HCT116 (cell line): ENCODE results near the gene IL10. TPM values are rescaled to one million over a fixed set of nuclear protein-coding genes. Genes with fewer than 3 reads are reported as not detected.

Experiments used
- ATAC-seq: fragments of 200-7000 bp; cut with Tn5 transposase; 2 replicates; pipeline ENCODE4 v1.9.1; 2020; ENCODE audit warnings: mild to moderate bottlenecking, moderate library complexity
- BruUV-seq: library from RNA; stranded (reverse); fragments of 400-500 nt; replicated peaks from 2 replicates; lab custom pipeline; 2021; lab: Mats Ljungman, UMichigan
- CTCF ChIA-PET: fragments of 300-600 bp; sonication (Branson Sonifier 250); formaldehyde crosslinking; loops from one replicate; lab custom pipeline; 2021; ENCODE audit warnings: antibody characterized with exemption; lab: Charles Lee
- POLR2A ChIA-PET: fragments of 300-600, 350-600 bp; sonication (Branson Sonifier 250); formaldehyde crosslinking; loops from one replicate; lab custom pipeline; 2021; ENCODE audit warnings: antibody characterized with exemption; lab: Charles Lee
- RAD21 ChIA-PET, 2 experiments: fragments of 300-600 bp; sonication (Branson Sonifier 250); formaldehyde crosslinking; loops; one replicate each; lab custom pipeline; 2023; ENCODE audit warnings: low total read pairs in 2 of 2; ENCODE audit not compliant: uncharacterized antibody in 2 of 2, unreplicated experiment in 2 of 2, low non-redundant PET in 1 of 2; lab: Charles Lee
- DNase-seq: peaks from one replicate; pipeline ENCODE4 v3.0.0-alpha.2; 2010; ENCODE audit warnings: low read depth, low spot score
- H2AFZ ChIP-seq: fragments of 200-600 bp; shearing (Covaris generic), sonication (generic); 2 replicates; pipeline ENCODE4 v1.6.1; 2017; ENCODE audit warnings: low read depth, mixed run types, mixed read lengths, antibody characterized with exemption, low read length; ENCODE audit not compliant: poor library complexity, severe bottlenecking
- H3K27ac ChIP-seq: 2 replicates; pipeline ENCODE4 v1.5.1; 2012; ENCODE audit warnings: low read depth, low read length
- H3K27me3 ChIP-seq: fragments of 200-600 bp; sonication (generic); 2 replicates; pipeline ENCODE4 v1.6.1; 2016; ENCODE audit warnings: mixed run types, low read length, mixed read lengths; ENCODE audit not compliant: insufficient read depth
- H3K36me3 ChIP-seq, 2 experiments: fragments of 200-500 bp in 1 of 2; fragments of 200-600 bp in 1 of 2; sonication (Bioruptor generic) in 1 of 2; sonication (generic) in 1 of 2; 2 replicates each; pipeline versions ENCODE4 v1.5.1 to v1.6.1; 2014 to 2016; ENCODE audit warnings: low read length in 2 of 2, inconsistent platforms in 1 of 2, mixed read lengths in 1 of 2, mixed run types in 1 of 2; ENCODE audit not compliant: insufficient read depth in 2 of 2, control insufficient read depth in 1 of 2
- H3K4me1 ChIP-seq, 2 experiments: fragments of 200-600 bp in 1 of 2; sonication (generic) in 1 of 2; 2 replicates each; pipeline versions ENCODE4 v1.5.1 to v1.6.1; 2012 to 2017; ENCODE audit warnings: low read length in 2 of 2, inconsistent platforms in 1 of 2, mild to moderate bottlenecking in 1 of 2, mixed read lengths in 1 of 2, mixed run types in 1 of 2, moderate library complexity in 1 of 2; ENCODE audit not compliant: insufficient read depth in 2 of 2, control insufficient read depth in 1 of 2
- H3K4me2 ChIP-seq: fragments of 200-600 bp; sonication (generic); 2 replicates; pipeline ENCODE4 v1.6.1; 2017; ENCODE audit warnings: mixed run types, low read length, mixed read lengths
- H3K4me3 ChIP-seq, 2 experiments: fragments of 200-600 bp in 1 of 2; sonication (generic) in 1 of 2; replicated peaks in 1 of 2; 2 replicates each; pipeline ENCODE4 v1.5.1; 2011 to 2016; ENCODE audit warnings: low read length in 2 of 2, control low read depth in 1 of 2, low read depth in 1 of 2, mild to moderate bottlenecking in 1 of 2, mixed read lengths in 1 of 2, mixed run types in 1 of 2
- H3K79me2 ChIP-seq: fragments of 200-600 bp; sonication (generic); 2 replicates; pipeline ENCODE4 v1.6.1; 2017; ENCODE audit warnings: mild to moderate bottlenecking, mixed run types, low read length, moderate library complexity, mixed read lengths; ENCODE audit not compliant: insufficient read depth
- H3K9ac ChIP-seq: fragments of 200-600 bp; sonication (generic); 2 replicates; pipeline ENCODE4 v1.6.1; 2016; ENCODE audit warnings: low read length, mixed read lengths
- H3K9me2 ChIP-seq: fragments of 200-600 bp; sonication (generic), shearing (Covaris generic); 2 replicates; pipeline ENCODE4 v1.6.1; 2017; ENCODE audit warnings: mixed run types, mild to moderate bottlenecking, moderate library complexity; ENCODE audit not compliant: insufficient read depth
- H3K9me3 ChIP-seq, 2 experiments: fragments of 200-500 bp in 1 of 2; fragments of 200-600 bp in 1 of 2; sonication (Bioruptor generic) in 1 of 2; sonication (generic) in 1 of 2; 2 replicates each; pipeline ENCODE4 v1.6.1; 2014 to 2017; ENCODE audit warnings: low read length in 2 of 2, mixed read lengths in 2 of 2, inconsistent platforms in 1 of 2, low read depth in 1 of 2, mild to moderate bottlenecking in 1 of 2, mixed run types in 1 of 2, moderate library complexity in 1 of 2; ENCODE audit not compliant: control insufficient read depth in 1 of 2, insufficient read depth in 1 of 2
- H4K20me1 ChIP-seq: fragments of 200-600 bp; sonication (generic), shearing (Covaris generic); 2 replicates; pipeline ENCODE4 v1.6.1; 2017; ENCODE audit warnings: mixed run types, mild to moderate bottlenecking, moderate library complexity; ENCODE audit not compliant: insufficient read depth
- CBX3 ChIP-seq: IDR thresholded peaks from 2 replicates; pipeline ENCODE4 v1.6.1; 2012; ENCODE audit warnings: low read depth
- EGR1 ChIP-seq: IDR thresholded peaks from 2 replicates; pipeline ENCODE4 v1.6.1; 2012; ENCODE audit warnings: low read depth
- EZH2phosphoT487 ChIP-seq: fragments of 200-600 bp; IDR thresholded peaks from 2 replicates; pipeline ENCODE4 v1.6.1; 2018; ENCODE audit warnings: antibody characterized with exemption, borderline replicate concordance
- JUND ChIP-seq: IDR thresholded peaks from 2 replicates; pipeline ENCODE4 v1.6.1; 2012
- POLR2A ChIP-seq: IDR thresholded peaks from 2 replicates; pipeline ENCODE4 v1.7.0; 2011; ENCODE audit warnings: borderline replicate concordance; ENCODE audit not compliant: insufficient read depth, insufficient read length; ENCODE audit errors: extremely low read depth
- POLR2AphosphoS5 ChIP-seq: IDR thresholded peaks from 2 replicates; pipeline ENCODE4 v1.6.1; 2011; ENCODE audit warnings: mild to moderate bottlenecking, low read depth, low read length, moderate library complexity
- RAD21 ChIP-seq: IDR thresholded peaks from 2 replicates; pipeline ENCODE4 v1.6.1; 2012; ENCODE audit warnings: low read depth, mild to moderate bottlenecking
- SIN3A ChIP-seq: IDR thresholded peaks from 2 replicates; pipeline ENCODE4 v1.6.1; 2012; ENCODE audit warnings: low read depth
- TCF7L2 ChIP-seq: IDR thresholded peaks from 2 replicates; pipeline ENCODE4 v1.7.0; 2011; ENCODE audit warnings: borderline replicate concordance, inconsistent platforms; ENCODE audit not compliant: insufficient read depth, insufficient read length; ENCODE audit errors: extremely low read depth
- ZFX ChIP-seq: fragments of 450-650 bp; IDR thresholded peaks from 2 replicates; pipeline ENCODE4 v1.6.1; 2017
- intact Hi-C: fragments of 100-400 bp; cut with micrococcal nuclease; formaldehyde crosslinking; loops from 2 replicates; pipeline ENCODE4 v1.10.0; 2022
- total RNA-seq: library from RNA; stranded (reverse); gene quantifications from one replicate; pipeline ENCODE4 v1.2.1, GENCODE V29; 2021; ENCODE audit not compliant: unreplicated experiment
- TF ChIP-seq, protein P1 (sequence below), 3 experiments: fragments of 200-600 bp in 1 of 3; sonication (generic) in 1 of 3; IDR thresholded peaks in 2 of 3; conservative IDR thresholded peaks in 1 of 3; 2 replicates each; pipeline ENCODE4 v1.5.1; 2012 to 2017; ENCODE audit warnings: low read depth in 2 of 3, low read length in 2 of 3, antibody characterized with exemption in 1 of 3, borderline replicate concordance in 1 of 3, control low read depth in 1 of 3, mild to moderate bottlenecking in 1 of 3, mixed read lengths in 1 of 3, mixed run types in 1 of 3, moderate library complexity in 1 of 3; ENCODE audit not compliant: insufficient read depth in 1 of 3

Gene IL10
- total RNA-seq, 1 experiment from 2014 or later, result not detected

DNA sequence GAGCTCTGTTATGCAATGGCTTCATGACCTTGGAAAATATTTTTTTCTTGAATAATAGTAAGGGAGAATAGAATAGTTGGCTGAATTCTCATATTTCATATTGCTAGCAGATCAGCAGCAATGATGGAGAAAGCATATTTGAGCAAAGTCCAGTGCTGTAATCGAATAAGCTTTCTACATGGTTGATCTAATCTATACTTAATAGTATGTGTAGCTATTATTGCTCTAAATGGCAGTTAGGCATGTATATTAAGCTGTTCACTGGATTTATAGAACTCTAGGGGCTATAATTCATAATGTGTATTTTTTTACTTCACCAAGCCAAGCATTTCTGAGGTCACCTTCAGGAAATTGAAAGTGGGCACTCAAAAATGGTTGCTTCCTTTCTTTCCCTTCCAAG, 11.7 kb downstream of the IL10 start:
- H3K36me3 ChIP-seq, result no peaks in the 10 kb centered on the region
- H3K4me1 ChIP-seq, result no peaks in the 10 kb centered on the region
- CTCF ChIA-PET, result interaction anchor here (1.2 to 1.6 kb wide), 2 partner anchors 130 to 152 kb away, joined by 3 to 6 read pairs; no protein-coding TSS in a partner anchor
- no TSS peak for BruUV-seq
- TF ChIP-seq CBX3, result no peak
- TF ChIP-seq EGR1, result no peak
- no peak for TF ChIP-seq ZFX
- TF ChIP-seq POLR2AphosphoS5, result no peak
- no peak for TF ChIP-seq JUND
- TF ChIP-seq TCF7L2, result no peak
- TF ChIP-seq EZH2phosphoT487, result no peak
- TF ChIP-seq SIN3A, result no peak
- TF ChIP-seq RAD21, result no peak
- no peak for TF ChIP-seq POLR2A
- TF ChIP-seq, protein P1, sequence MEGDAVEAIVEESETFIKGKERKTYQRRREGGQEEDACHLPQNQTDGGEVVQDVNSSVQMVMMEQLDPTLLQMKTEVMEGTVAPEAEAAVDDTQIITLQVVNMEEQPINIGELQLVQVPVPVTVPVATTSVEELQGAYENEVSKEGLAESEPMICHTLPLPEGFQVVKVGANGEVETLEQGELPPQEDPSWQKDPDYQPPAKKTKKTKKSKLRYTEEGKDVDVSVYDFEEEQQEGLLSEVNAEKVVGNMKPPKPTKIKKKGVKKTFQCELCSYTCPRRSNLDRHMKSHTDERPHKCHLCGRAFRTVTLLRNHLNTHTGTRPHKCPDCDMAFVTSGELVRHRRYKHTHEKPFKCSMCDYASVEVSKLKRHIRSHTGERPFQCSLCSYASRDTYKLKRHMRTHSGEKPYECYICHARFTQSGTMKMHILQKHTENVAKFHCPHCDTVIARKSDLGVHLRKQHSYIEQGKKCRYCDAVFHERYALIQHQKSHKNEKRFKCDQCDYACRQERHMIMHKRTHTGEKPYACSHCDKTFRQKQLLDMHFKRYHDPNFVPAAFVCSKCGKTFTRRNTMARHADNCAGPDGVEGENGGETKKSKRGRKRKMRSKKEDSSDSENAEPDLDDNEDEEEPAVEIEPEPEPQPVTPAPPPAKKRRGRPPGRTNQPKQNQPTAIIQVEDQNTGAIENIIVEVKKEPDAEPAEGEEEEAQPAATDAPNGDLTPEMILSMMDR (IDR thresholded peaks at IDR 0.05 in 2 of 3, conservative IDR thresholded peaks at IDR 0.05 in 1 of 3; ENCODE audit: borderline replicate concordance in 1 of 3, insufficient read depth in 1 of 3, low read depth in 2 of 3, low read length in 2 of 3), result no peak
- TF ChIP-seq, all 23 proteins: peak for 0
- intact Hi-C loops, result no loop called here
- no peak overlapping the region for H3K27ac ChIP-seq
- POLR2A ChIA-PET, result no interaction called here
- no peak overlapping the region for H3K4me3 ChIP-seq
- DNase-seq (no peak), ATAC-seq (no peak)
- RAD21 ChIA-PET, result no interaction called here
- H2AFZ ChIP-seq, result no peak overlapping the region
- no peak overlapping the region for H3K9ac ChIP-seq
- no peaks in the 10 kb centered on the region for H4K20me1 ChIP-seq
- no peaks in the 10 kb centered on the region for H3K9me2 ChIP-seq
- H3K79me2 ChIP-seq, result no peaks in the 10 kb centered on the region
- H3K4me2 ChIP-seq, result no peak overlapping the region
- H3K9me3 ChIP-seq, result no peaks in the 10 kb centered on the region
- H3K27me3 ChIP-seq, result peaks cover 7% of the 10 kb centered on the region; the same call in 1 of the 2 replicates
